K562 (cell line): ENCODE data around the gene LHPP. TPM values are rescaled to one million over a fixed set of nuclear protein-coding genes. Genes with fewer than 3 reads are reported as not detected.

Experiments
- CC2D1A ChIP-seq: fragments of 450-650 bp; IDR thresholded peaks from 2 replicates; pipeline ENCODE4 v1.6.1; 2017; ENCODE audit warnings: mild to moderate bottlenecking
- KAT2B ChIP-seq: IDR thresholded peaks from one replicate; pipeline ENCODE4 v1.6.1; 2012; ENCODE audit warnings: low read depth, mild to moderate bottlenecking, control low read depth, inconsistent platforms, low read length, moderate library complexity
- MAZ ChIP-seq, 2 experiments: fragments of 450-650 bp in 1 of 2; sonication (generic) in 1 of 2; formaldehyde crosslinking; IDR thresholded peaks in 1 of 2; conservative IDR thresholded peaks in 1 of 2; 2 replicates each; pipeline versions ENCODE4 v1.4.0 to v1.5.0; 2020; ENCODE audit warnings: mild to moderate bottlenecking in 1 of 2, missing genetic modification reagents in 1 of 2
- MGA ChIP-seq: fragments of 450-650 bp; IDR thresholded peaks from 2 replicates; pipeline ENCODE4 v1.6.1; 2016; ENCODE audit warnings: mild to moderate bottlenecking, moderate library complexity
- SAFB ChIP-seq: fragments of 200-400 bp; formaldehyde crosslinking; IDR thresholded peaks from 2 replicates; pipeline ENCODE4 v1.6.1; 2017; ENCODE audit warnings: low read depth, low read length, borderline replicate concordance
- SMC3 ChIP-seq: conservative IDR thresholded peaks from 2 replicates; pipeline ENCODE4 v1.6.1; 2011; ENCODE audit warnings: low read depth, low read length, improper control_type of control experiment; ENCODE audit not compliant: insufficient read depth
- USF2 ChIP-seq: sonication (generic); formaldehyde crosslinking; IDR thresholded peaks from 2 replicates; pipeline ENCODE4 v1.5.0; 2020; ENCODE audit warnings: missing genetic modification reagents
- ZNF133 ChIP-seq: fragments of 250-450 bp; sonication (Bioruptor Pico); IDR thresholded peaks from 2 replicates; pipeline ENCODE4 v1.4.0; 2020; ENCODE audit warnings: mild to moderate bottlenecking
- ZNF174 ChIP-seq: fragments of 250-450 bp; sonication (Bioruptor Pico); IDR thresholded peaks from 2 replicates; pipeline ENCODE4 v1.4.0; 2020; ENCODE audit warnings: mild to moderate bottlenecking
- polyA plus RNA-seq, 8 experiments: library from polyadenylated mRNA; depleted of rRNA in 4 of 8; stranded (reverse) in 5 of 8; unstranded in 3 of 8; fragments of >200 nt; fragmentation: Nextera tagmentation in 2 of 8; fragmentation: Illumina TruSeq in 1 of 8; extraction: Ambion mirVana in 2 of 8; extraction: Trizol in 1 of 8; gene quantifications; 2 replicates each; pipeline versions ENCODE4 v1.2.1 to v1.2.3, GENCODE V29; 2011 to 2014; ENCODE audit warnings: inconsistent platforms in 1 of 8, missing spikeins in 1 of 8
- total RNA-seq, 7 experiments: library from RNA; depleted of rRNA in 6 of 7; stranded (reverse); fragments of >200 nt in 6 of 7; fragmentation: Illumina TruSeq in 2 of 7; extraction: Trizol in 2 of 7; gene quantifications; 2 replicates each; pipeline versions ENCODE4 v1.2.1 to v1.2.3, GENCODE V29; 2011 to 2021; ENCODE audit warnings: low replicate concordance in 1 of 7
- TF ChIP-seq, protein P1 (sequence below): sonication (generic); formaldehyde crosslinking; IDR thresholded peaks from 2 replicates; pipeline ENCODE4 v1.9.0; 2022; ENCODE audit warnings: mild to moderate bottlenecking, missing genetic modification reagents
- TF ChIP-seq, protein P2 (sequence below): fragments of 450-650 bp; IDR thresholded peaks from 2 replicates; pipeline ENCODE4 v1.6.1; 2016

LHPP gene
- total and polyA plus RNA-seq, 9 of the 15 experiments (the other 6 are each of a cell fraction or from before 2014, with no cell fraction given), result 0.34 to 7.4 (median 3.0) TPM

DNA sequence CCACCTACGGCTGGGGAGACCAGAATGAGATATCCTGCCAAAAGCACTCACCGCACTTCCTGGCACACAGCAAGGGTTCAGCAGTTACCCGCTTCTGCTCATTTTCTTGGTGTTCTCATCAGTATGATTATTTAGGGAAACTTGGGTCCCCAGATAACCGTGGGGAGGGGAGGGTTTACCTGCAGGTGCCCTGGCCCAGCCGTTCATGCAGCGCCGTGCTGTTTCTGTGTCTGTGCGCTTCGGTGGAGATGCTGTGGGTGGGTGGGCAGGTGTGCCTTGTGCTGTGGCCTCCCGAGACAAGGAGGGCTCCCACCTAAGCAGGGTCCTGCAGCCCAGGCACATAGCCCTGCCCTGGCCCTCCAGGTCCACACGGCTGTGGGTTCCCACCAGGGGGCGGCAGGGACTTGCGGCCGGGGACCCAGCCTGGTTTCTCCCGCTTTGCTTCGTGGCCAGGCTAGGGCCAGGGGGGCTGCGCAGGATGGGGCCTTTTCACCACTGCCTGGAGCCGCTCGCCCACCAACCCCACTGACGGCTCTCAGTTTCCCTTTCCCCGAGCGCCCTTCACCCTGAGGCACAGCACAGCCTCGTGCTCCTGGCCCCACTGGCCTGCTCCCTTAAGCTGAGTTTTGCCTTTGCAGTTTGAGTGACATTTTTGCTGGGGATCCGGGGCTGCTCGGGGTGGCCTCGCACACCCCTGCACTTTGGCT is 78.5 kb downstream of the LHPP start (continued):
- TF ChIP-seq MGA (peak; percentile 42; the same call in 1 of the 2 replicates), MAZ (CRISPR knock-in tag; conservative IDR thresholded peaks at IDR 0.05 in 1 of 2, IDR thresholded peaks at IDR 0.05 in 1 of 2) (peak in 1 of 2 experiments; percentile 39; a peak in 2 of 4 replicates), CC2D1A (peak; percentile 45; the same call in 1 of the 2 replicates), ZNF174 (CRISPR knock-in tag) (no peak), KAT2B (no peak), SMC3 (peak; percentile 92), SAFB (peak; percentile 27; the same call in 1 of the 2 replicates), USF2 (CRISPR knock-in tag) (no peak), ZNF133 (no peak)
- TF ChIP-seq, protein P1, sequence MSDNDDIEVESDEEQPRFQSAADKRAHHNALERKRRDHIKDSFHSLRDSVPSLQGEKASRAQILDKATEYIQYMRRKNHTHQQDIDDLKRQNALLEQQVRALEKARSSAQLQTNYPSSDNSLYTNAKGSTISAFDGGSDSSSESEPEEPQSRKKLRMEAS (CRISPR knock-in tag), result peak; percentile 66; the same call in 1 of the 2 replicates
- TF ChIP-seq, protein P2, sequence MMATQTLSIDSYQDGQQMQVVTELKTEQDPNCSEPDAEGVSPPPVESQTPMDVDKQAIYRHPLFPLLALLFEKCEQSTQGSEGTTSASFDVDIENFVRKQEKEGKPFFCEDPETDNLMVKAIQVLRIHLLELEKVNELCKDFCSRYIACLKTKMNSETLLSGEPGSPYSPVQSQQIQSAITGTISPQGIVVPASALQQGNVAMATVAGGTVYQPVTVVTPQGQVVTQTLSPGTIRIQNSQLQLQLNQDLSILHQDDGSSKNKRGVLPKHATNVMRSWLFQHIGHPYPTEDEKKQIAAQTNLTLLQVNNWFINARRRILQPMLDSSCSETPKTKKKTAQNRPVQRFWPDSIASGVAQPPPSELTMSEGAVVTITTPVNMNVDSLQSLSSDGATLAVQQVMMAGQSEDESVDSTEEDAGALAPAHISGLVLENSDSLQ, result peak; percentile 67
